ENCODE data around the gene LGALS3BP.
"Not testable (repeated sequence)": the region's sequence is repeated elsewhere in the genome, so short reads cannot be mapped to it uniquely, and the experiment has no call there.

LGALS3BP gene

GRCh38 chr17:78960928-78961327, 18.8 kb downstream of the LGALS3BP start:
- no peak for DNase-seq

GRCh38 chr17:78959803-78960202, 19.9 kb downstream of the LGALS3BP start:
- no peak for DNase-seq

DNA sequence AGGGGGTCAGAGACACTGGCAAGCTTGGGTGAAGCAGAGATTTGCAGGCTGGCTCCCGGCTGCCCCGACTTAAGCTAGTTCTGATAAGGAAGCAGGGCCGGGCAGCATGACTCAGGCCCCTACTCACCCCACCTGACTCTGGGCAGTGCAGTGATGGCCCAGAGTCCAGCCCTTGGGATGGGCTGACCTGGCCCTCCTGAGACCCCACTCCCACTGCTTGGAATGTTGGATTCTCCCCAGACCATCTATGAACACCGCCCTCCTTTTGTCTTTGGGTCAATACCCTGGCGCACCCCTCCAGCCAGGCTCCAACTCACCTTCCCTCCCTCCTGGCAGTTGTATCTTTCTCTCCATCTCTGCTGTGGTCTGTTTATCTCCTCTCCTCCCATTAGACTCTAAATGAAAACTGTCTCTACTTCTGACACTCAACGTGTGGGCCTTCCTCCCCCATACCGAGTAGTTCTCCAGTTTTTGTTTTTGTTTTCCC, 21.0 kb downstream of the LGALS3BP start:
- no peak for DNase-seq

DNA sequence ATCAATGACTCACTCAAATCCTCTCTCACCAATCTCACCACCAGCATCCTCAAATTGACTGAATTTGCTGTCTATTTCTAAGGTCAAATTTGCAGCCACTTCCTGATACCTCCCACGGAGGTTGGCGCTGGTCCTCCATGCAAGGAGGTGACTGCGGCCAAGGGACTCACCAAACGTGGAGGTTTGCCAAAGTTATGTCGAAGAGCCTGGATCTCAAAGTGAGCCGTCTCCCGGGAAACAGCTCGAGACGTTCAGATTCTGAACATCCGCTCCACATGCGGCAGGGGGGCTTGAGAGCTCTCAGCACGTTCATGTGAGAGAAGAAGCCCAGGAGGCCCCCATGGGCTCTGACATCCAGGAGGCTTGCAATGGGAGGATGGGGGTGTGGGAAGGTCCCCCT, 22.6 kb downstream of the LGALS3BP start:
- no peak for DNase-seq

DNA sequence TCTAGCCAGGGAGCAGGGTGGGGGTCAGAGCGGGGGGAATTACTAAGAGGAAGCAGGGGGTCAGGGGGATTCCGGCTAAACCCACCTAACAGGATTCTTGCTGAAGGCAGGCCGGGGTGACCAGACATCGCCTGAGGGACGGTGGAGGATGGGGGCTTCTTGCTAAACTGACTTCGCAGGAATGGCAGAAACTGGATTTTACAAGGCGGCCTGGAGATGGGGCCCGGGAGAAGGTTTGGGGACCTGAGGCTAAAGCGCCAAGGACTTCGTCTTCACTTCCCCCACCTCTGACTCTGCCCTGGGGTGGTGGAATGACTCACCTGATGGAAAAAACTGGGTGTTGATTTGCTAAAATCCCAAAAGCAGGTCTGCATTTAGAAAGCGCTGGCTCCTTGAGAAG, 23.5 kb downstream of the LGALS3BP start:
- DNase-seq: no peak

DNA sequence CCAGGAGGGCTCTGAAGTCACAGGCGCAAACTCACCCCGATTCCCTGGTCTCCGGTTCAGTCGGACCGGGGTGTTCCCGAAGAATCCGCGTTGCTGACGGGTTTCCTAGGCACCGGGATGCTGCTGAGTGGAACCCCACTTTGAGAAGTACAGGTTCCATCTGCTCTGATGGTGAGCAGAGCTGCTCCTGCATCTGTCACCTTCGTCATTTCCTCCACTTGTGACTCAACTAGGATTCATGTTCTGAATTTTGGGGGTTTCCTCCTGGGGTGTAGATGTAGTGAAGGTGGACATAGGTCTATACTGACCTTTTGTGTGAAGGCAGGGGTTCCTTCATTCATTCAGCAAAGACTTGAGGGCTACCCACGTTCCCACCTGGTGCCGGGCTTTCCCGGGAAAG, 25.0 kb downstream of the LGALS3BP start:
- no peak for DNase-seq

DNA sequence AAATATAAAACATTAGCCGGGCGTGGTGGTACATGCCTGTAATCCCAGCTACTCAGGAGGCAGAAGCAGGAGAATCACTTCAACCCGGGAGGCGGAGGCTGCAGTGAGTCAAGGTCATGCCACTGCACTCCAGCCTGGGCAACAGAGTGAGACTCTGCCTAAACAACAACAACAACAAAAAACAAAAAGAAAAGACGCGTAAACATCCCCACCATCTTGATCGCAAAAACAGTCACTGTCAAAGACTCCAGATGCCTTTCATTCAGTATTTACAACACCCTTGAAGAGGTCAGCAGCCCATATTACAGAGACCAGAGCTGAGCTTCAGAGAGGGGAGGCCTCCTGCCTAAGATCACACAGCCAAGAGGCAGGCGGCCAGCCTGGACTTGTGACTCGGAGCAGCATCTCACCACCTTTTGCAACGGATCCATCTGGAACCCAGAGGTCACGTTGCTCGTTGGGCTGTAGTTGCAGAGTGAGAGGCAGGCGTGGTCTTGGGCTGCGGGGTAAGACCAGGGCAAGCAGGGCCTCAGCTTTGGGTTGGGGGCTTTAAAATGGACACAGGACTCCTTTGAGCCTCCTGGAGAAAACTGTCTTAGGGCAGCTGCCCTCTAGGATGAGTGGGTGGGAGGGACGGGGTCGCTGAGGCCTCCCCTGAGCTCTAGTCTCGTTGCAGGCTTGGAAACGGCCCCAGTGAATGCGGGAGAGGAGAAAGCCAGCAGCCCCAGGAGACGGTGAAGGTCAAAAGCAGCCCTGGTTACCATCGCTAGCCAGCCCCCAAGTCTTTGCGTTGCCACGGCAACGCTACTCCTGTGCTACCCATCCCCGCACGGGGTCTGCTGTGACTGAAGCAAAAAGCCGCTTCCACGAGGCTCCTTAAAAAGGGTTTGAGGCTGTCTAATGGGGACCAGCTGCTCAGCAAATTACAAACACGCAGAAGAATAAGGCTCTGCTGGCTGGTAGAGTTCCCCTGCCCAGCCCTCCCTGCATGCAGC, 26.1 kb downstream of the LGALS3BP start:
- no peak for DNase-seq

- DNase-seq: no peak
Measured at GRCh38 chr17:78952706-78953105, 27.0 kb downstream of the LGALS3BP start.

- no peak for DNase-seq
Measured at GRCh38 chr17:78951967-78952551, 27.7 kb downstream of the LGALS3BP start.

DNA sequence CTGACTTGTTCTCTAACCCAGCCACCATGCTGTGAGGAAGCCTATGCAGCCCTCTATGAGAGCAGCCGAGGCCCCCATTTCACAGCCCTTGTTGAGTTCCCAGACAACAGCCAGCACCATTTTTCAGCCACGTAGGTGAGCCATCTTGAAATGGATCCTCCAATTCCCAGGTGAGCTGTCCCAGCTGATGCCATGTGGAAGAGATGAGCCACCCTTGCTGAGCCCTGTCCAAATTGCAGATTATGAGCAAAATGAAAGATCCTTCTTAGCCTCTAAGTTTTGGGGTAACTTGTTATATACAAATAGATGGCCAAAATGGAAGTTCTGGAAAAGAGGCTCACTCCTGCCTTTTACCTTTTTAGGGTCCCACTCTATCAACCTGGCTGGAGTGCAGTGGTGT, 28.9 kb downstream of the LGALS3BP start:
- no peak for DNase-seq

DNA sequence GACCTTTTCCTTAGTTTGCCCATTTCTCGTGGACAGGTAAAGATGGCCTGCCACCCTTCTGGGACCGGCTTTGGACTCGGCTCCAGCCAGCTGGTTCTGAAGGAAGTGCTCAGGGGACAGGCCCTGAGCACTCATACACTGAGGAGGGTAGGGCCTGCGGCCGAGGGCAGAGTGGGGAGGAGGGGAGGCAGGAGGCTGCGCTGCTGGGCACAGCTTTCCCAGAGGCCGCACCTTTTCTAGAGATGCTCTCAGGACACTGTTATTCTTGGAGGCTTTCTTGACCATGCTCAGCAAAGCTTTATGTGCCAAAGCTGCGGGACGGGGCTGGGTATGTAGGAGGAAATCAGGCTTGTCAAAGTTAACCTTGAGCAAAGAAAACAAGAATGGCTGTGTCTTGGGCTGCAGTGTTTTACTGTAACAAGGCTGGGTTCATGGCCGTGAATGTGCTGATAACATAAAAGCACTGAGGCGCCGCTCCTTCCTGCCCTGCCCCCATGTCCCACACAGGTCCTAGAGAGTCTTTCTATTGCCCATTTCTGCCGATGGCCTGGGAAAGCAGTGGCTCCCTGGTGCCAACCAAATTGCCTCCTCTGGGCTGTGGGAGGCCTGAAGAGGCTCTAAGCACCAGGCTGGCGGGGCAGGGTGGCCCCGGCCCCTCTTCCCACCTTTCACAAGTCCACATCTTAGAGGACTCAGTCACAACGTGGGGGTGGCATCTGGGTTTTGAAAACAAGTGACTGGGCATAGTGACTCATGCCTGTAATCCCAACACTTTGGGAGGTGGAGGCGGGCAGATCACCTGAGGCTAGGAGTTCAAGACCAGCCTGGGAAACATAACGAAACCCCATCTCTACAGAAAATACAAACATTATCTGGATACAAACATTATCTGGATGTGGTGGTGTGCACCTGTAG, 32.2 kb downstream of the LGALS3BP start:
- no peak for DNase-seq

- no peak for DNase-seq
Measured at GRCh38 chr17:78946631-78947030, 33.1 kb downstream of the LGALS3BP start.

- DNase-seq: no peak
Measured at GRCh38 chr17:78946131-78946530, 33.6 kb downstream of the LGALS3BP start.

- not testable (repeated sequence) for DNase-seq
Measured at GRCh38 chr17:78945455-78945854, 34.3 kb downstream of the LGALS3BP start.

DNA sequence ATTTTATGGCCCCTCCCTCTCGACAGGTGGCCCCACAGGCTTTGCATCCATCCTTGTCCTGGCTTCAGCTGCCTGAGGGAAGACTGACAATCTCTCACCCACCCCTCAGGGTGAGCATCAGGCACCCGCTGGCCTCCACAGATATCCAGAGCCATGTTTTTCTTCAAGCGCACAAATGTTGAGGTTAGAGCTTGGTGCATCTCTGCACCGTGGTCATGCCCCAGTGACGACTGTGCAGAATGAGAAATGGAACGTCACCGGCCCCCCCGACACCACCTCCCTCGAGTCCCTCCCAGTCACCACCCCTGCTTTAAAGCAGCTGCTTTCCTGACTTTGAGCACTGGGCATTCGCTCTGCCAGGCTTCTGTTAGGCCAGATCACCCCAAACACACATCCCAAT, 34.8 kb downstream of the LGALS3BP start:
- DNase-seq: no peak

GRCh38 chr17:78944026-78944425, 35.7 kb downstream of the LGALS3BP start:
- no peak for DNase-seq

DNA sequence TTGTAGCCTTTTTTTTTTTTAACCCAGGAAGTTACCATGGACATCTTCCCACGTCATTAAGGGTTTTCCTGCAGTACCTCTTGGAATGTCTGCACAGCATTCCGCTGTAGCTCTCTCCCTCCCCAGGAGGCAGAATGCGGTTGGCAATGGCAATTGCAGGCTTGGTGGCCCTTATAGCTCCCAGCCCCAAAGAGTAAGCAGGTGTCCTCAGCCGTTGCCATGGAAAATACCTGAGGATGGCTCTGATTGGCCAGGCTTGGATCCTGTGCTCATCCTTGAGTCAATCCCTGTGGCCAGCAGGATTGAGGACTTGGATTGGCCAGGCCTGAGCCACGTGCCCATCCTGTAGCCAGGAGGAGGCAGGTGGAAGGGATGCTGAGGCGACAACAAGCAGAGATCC, 39.0 kb downstream of the LGALS3BP start:
- no peak for DNase-seq

- no peak for DNase-seq
Measured at GRCh38 chr17:78940258-78940657, 39.5 kb downstream of the LGALS3BP start.

DNA sequence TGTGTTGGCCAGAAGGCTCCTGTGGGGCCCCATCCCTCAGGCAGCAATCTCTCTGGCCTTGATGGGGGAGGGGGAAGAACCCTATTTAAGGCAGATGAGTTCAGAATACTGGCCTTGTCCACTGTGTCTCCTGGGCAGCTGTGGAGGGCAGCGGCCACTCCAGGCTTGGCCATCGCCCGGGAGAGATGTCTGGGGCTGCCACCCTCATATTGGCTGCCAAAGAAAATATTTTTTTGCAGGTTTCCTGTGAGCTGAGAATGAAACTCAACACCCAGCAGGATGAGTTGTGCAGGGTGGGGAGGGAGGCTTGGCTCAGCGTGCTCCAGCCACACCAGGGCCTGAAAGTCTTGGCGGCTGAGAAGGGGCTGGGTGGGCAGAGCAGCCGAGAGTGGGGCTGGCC, 40.1 kb downstream of the LGALS3BP start:
- DNase-seq: no peak

DNA sequence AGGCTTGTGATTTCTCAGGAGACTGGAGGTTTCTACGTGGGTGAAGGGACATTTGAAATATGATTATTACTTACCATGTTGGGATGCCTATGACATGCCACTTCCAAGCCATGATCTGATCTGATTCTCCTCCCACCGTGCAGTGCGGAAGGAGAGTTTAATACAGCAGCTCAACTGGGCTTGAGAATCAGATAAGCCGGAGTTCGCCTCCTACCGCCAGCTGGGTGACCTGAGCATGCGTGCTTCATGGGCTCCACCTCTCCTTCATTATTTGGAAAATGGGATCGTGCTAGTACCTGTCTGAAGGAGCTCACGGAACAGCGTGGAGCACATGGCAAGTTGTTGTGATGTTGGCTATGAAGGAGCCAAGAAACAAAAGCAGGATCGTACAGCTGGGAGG, 42.2 kb downstream of the LGALS3BP start:
- no peak for DNase-seq

DNA sequence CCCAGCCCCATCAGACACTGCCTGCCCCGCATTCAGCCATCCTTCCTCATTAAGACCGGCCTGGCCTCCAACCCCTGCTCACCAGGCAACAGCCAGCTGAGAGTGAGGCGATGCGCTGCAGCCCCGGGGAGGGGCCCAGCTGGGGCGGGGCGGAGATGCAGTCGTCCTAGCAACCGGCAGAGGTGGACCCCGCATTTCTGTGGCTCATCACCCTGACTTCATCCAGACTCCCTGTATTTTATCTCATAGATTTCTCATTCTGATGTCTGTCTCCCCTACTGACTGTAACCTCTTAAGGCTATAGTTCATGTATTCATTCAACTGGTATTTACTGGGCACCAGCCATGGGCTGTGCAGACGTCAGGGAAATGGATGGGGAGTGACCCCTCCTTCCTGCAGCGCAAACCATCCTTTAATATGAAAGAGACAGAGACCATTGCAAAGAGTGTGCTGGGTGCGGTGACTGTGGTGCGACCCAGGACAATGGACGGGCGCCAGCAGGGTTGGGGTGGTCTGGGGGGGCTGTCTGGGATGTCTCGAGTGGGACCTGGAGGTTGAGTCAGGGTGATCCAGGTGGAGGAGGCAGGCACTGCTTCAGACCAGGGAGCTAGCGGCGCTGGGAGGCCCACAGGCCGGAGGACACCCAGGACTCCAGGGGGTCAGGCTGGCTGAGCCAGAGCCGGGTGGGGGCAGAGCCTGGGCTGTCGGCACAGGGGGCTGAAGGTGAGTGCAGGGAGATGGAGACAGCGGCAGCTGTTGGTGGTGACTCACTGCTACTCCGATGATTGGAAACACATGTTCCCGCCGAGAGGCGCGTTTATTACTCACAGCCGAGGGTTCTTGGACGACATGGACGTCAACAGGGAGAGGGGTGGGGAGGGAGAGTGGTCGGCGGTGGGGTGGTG, 44.1 kb downstream of the LGALS3BP start:
- no peak for DNase-seq
